Measurements from ENCODE around the gene ZNF346.

ZNF346 gene

GRCh38 chr5:177094224-177095087, 72.0 kb downstream of the ZNF346 start:
- DNase-seq (ENCODE audit: low spot score): no peak

GRCh38 chr5:177095088-177095669, 72.7 kb downstream of the ZNF346 start:
- no peak for DNase-seq (ENCODE audit: low spot score)

- DNase-seq (ENCODE audit: low spot score): no peak
Measured at GRCh38 chr5:177096162-177097015, 73.9 kb downstream of the ZNF346 start.

- DNase-seq (ENCODE audit: low spot score): no peak
Measured at GRCh38 chr5:177097016-177097985, 74.8 kb downstream of the ZNF346 start.

- no peak for DNase-seq (ENCODE audit: low spot score)
Measured at GRCh38 chr5:177098120-177098469, 75.6 kb downstream of the ZNF346 start.

- DNase-seq (ENCODE audit: low spot score): no peak
Measured at GRCh38 chr5:177098470-177099141, 76.1 kb downstream of the ZNF346 start.

GRCh38 chr5:177099422-177100093, 77.1 kb downstream of the ZNF346 start:
- DNase-seq (ENCODE audit: low spot score): no peak

- no peak for DNase-seq (ENCODE audit: low spot score)
Measured at GRCh38 chr5:177100714-177101121, 78.2 kb downstream of the ZNF346 start.

- no peak for DNase-seq (ENCODE audit: low spot score)
Measured at GRCh38 chr5:177103523-177104253, 81.2 kb downstream of the ZNF346 start.

GRCh38 chr5:177105691-177106476, 83.4 kb downstream of the ZNF346 start:
- no peak for DNase-seq (ENCODE audit: low spot score)

GRCh38 chr5:177107159-177107558, 84.7 kb downstream of the ZNF346 start:
- no peak for DNase-seq (ENCODE audit: low spot score)

GRCh38 chr5:177109810-177110209, 87.3 kb downstream of the ZNF346 start:
- no peak for DNase-seq (ENCODE audit: low spot score)

GRCh38 chr5:177111720-177112394, 89.4 kb downstream of the ZNF346 start:
- peak; percentile 53 for DNase-seq (ENCODE audit: low spot score)

GRCh38 chr5:177112589-177113220, 90.2 kb downstream of the ZNF346 start:
- no peak for DNase-seq (ENCODE audit: low spot score)

- DNase-seq (ENCODE audit: low spot score): peak; percentile 78
Measured at GRCh38 chr5:177113566-177114424, 91.3 kb downstream of the ZNF346 start.

- no peak for DNase-seq (ENCODE audit: low spot score)
Measured at GRCh38 chr5:177116631-177117373, 94.3 kb downstream of the ZNF346 start.
